Hepatic stellate cell (primary cell): ENCODE data around the gene CDHR1.
"Not testable (repeated sequence)": the region's sequence is repeated elsewhere in the genome, so short reads cannot be mapped to it uniquely, and the experiment has no call there.

Experiments used
- DNase-seq: peaks from one replicate; pipeline ENCODE4 v3.0.0; 2011; ENCODE audit warnings: low spot score

Gene CDHR1

DNA sequence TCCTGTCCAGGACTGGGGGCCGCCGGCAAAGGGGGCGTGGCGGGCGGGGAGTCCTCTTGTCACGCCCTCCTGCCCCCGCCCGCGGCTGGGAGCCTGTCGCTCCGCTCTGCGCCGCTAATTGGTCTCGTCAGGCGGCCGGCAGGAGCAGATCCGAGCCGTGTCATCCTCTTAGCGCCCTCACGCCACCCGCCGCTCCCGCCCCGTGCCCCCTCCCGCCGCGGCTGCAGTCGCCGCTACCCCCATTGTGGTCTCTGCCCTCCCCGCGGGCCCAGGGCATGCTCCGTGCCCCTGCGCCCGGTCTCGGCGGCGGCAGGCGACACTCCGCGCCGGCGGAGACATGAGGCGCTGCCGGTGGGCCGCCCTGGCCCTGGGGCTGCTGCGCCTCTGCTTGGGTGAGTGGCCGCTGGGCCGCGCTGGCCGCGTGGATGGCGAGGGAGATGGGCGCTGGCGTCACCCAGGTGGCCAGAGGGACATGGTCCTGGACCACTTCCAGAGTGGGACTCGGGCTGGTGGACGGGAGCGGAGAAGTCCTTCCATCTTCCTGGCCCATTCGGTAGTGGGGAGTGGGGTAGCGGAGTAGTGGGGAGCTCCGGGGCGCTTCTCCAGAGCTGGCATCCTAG, at the start of gene CDHR1:
Gene CDHR1 (plus strand): TSS at position 114 of the 620 bp plus-strand sequence. CDS start 224 bp downstream, at position 338.
- no peak for DNase-seq

DNA sequence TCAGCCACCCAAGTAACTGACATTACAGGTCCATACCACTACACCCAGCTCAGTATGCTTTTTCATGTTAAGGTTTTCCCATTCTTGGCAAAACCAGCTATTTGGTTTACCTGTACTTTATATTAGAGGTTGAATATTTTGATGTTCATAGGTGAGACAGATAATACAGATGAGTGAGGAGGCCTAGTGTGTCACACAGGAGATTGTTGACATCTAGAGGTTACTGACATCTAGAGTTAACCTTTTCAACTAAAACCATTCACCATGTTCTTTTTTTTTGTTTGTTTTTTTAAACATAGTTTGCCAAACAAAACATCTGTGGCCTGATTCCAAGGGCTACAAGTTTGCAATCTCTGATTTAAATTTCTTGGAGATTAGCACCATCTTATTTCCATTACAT, 47.0 kb upstream of the CDHR1 start:
- DNase-seq, result no peak

DNA sequence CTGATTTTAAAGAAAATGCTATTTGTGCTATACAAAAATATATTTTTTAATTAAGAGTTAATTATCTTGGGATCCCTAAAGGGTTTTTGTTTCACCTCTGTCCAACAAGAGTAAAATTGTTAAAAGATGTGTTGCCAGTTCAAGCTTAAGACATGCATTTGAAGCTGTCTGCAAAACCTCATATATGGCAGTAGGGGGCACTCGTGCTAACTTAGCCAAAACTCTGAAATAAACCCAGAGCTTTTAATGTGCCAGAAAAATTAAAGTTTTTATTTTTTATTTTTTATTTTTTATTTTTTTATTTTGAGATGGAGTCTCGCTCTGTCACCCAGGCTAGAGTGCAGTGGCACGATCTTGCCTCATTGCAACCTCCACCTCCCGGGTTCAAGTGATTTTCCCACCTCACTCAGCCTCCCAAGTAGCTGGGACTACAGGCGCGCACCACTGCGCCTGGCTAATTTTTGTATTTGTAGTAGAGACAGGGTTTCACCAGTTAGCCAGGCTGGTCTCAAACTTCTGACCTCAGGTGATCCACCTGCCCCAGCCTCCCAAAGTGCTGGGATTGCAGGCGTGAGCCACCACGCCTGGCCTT, 46.2 kb upstream of the CDHR1 start:
- DNase-seq, result peak; percentile 16

DNA sequence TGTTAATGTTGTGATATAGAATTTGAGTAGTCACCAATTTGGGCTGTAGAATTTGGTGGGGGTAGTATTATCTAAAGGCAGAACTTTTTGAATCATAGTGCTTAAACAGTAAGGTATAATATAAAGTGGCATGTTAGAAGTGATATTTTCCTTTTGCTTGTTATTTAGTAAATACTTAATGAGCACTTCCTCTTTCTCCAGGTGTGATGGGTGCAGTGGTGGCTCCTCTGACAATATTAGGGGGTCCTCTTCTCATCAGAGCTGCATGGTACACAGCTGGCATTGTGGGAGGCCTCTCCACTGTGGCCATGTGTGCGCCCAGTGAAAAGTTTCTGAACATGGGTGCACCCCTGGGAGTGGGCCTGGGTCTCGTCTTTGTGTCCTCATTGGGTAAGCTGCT, 44.5 kb upstream of the CDHR1 start:
- DNase-seq, result no peak

GRCh38 chr10:84152769-84153168, 41.6 kb upstream of the CDHR1 start:
- no peak for DNase-seq

DNA sequence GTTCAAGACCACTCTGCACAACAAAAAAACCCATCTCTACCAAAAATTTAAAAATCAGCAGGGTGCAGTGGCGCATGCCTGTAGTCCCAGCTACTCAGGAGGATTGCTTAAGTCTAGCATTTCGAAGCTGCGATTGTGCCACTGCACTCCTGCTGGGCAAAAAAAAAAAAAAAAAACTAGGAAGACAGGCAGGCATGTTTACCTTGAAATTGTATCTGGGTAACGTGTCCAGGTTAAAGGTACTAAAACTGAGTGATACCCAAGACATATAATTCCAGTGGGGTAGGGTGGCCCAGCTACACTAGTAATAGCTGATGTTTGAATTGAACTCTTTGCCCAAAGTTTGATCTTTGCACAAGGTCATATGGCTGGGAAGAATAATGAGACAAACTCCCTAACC, 38.8 kb upstream of the CDHR1 start:
- DNase-seq, result no peak

DNA sequence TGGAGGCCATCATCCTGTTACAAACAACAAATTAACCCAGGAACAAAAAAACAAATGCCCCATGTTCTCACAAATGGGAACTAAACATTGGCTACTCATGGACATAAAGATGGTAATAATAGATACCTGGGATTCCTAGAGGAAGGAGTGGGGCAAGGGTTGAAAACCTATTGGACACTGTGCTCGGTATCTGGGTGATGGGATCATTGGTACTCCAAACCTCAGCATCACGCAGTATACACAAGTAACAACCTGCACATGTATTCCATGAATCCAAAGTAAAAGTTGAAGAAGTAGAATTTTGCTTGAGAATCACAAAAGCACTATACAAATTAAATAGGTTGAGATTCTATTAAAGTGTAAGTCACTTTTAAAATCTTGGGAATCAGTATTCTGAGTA, 38.3 kb upstream of the CDHR1 start:
- DNase-seq, result no peak

DNA sequence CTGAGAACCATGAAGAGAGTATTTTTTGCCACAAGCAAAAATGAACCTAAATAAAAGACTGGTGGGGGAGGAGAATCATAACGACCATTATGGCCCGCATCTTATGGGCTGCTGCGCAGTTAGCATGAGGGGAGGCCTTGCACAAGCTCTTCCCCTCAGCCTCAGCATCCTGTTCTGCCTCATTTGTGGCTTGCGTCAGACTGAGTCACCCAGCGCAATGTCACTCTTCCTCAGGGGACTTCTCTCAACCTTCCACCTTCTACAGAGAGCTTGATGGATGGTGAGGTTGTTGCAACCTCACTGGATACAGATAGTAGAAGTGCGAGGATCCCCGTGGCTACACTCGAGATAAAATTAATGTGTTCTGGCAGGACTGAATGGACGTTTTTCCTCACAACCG, 37.6 kb upstream of the CDHR1 start:
- DNase-seq, result no peak

DNA sequence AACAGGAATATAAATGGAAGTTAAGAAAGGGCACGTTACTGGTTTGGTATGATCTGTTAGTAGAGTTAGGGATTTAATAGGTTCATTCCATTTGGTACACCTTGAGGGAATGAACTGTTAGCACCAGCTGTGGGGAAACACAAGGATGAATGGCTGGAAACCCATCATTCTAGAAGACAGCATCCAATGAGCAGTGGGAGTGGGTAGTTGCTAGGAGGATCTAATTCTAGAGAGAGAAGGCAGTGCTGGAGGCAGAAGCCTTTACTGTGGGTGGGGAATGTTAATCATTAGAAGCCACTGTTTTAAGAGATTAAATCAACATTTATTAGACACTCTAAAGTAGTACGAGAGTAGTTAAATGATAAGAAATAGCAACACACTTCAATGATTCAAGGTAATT, 36.3 kb upstream of the CDHR1 start:
- no peak for DNase-seq

- no peak for DNase-seq
Observed at GRCh38 chr10:84158550-84158949, 35.8 kb upstream of the CDHR1 start.

DNA sequence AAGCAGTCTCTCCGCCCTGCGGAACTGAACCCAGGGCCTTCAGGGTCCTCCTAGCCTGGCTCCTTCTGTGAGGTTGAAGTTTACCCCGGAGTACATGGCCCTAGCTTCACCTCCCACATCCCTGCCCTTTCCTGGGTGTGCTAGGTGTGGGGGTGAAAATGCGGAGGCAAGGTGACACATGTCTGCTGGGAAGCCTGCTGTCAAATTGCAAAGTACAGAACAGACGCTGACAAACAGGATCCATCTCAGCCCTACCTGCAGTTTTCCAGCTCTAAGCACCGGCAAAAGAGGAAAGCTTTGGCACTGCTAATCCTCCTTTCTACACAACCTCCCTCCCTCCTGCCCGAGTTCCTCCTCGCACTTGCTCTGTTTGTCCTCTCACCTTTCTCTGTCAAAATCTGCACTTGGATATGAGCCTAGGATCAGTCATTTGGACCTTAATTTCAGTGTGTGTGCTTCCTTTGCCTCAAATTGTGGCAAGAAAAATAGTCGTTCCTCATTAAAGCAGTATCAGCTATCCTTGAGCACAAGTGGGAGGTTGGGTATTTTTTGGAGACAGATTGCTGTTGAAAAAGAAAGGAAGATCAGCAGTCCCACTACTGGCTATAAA, 35.2 kb upstream of the CDHR1 start:
- no peak for DNase-seq

- no peak for DNase-seq
Observed at GRCh38 chr10:84160663-84161362, 33.5 kb upstream of the CDHR1 start.

DNA sequence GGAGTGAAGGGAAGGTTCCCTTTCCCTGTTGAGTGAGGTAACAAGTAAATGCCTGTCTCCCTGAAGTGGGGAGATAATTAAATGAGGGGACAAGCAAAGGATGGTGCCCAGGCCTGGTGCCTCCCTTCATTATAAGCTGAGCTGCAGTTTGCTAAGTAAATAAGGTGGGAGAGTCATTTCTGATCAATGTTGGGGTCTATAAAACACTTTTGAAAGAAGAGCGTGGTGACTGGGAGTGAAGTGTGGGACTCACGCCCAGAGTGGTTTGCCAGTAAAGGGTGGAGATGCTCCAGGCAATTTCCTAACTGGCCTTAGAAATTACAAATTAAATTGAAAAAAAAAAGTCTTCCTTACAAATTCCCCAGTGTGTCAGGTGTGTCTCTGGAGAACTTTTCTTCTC, 30.3 kb upstream of the CDHR1 start:
- no peak for DNase-seq

- no peak for DNase-seq
Observed at GRCh38 chr10:84164442-84164841, 29.9 kb upstream of the CDHR1 start.

DNA sequence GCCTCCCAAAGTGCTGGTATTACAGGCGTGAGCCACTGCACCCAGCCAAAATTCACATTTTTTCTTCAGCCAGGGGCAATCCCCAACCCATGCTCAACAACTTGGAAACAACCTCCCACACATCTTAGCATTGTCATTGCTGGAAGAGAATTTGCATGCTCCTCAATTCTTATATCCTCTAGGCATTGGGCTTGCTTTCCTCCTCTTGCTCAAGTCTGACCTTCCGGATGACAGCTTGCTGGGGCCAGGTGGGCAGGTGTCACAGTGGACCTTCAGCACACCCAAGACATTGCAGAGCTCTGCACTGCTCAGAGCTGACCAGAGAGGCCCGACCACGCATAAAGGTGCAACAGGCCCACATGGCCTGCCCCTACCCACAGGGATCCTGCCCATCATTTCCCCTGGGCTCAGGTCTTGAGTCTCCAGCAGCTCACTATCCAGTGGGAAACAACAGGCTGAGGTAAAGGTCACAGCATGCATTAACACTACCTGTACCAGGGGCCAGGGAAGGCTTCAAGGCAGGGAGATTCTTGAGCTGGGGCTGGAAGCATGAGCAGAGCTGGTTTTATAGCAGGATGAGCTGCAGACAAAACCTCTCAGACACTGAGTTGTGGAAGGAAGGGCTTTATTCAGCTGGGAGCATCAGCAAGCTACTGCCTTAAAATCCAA, 27.6 kb upstream of the CDHR1 start:
- DNase-seq, result no peak

DNA sequence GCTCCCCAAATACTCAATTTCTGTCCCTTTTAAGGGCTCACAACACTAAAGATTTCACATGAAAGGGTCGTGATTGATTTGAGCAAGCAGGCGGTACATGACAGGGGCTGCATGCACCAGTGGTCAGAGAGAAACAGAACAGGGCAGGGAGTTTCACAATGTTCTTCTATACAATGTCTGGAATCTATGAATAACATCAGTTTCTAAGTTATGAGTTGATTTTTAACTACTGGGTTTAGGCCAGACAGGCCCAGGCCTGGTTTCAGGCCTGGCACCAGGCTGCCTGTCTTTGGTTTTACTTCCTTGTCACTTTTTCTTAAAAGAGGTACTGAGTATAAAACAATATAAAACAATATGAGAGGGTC, 27.1 kb upstream of the CDHR1 start:
- not testable (repeated sequence) for DNase-seq

DNA sequence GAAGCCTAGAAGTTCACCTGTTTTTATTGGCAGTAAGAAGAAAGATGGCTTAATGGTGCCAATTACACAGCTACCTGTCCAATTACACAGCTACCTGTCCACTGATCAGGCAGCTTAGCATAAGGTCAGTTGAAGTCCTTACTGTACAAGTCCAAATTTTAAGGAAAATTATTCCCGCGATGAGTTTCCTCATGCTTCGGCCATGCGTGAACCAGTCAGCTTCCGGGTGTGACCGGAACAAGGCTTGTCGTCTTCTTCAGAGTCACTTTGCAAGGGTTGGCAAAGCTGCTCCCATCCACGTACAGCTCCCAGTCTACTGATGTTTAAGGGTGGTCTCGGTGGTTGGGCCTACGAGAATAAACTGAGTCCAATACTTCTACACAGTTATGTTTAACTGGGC, 26.0 kb upstream of the CDHR1 start:
- not testable (repeated sequence) for DNase-seq

- not testable (repeated sequence) for DNase-seq
Observed at GRCh38 chr10:84171237-84171636, 23.1 kb upstream of the CDHR1 start.

- not testable (repeated sequence) for DNase-seq
Observed at GRCh38 chr10:84171700-84172466, 22.5 kb upstream of the CDHR1 start.

DNA sequence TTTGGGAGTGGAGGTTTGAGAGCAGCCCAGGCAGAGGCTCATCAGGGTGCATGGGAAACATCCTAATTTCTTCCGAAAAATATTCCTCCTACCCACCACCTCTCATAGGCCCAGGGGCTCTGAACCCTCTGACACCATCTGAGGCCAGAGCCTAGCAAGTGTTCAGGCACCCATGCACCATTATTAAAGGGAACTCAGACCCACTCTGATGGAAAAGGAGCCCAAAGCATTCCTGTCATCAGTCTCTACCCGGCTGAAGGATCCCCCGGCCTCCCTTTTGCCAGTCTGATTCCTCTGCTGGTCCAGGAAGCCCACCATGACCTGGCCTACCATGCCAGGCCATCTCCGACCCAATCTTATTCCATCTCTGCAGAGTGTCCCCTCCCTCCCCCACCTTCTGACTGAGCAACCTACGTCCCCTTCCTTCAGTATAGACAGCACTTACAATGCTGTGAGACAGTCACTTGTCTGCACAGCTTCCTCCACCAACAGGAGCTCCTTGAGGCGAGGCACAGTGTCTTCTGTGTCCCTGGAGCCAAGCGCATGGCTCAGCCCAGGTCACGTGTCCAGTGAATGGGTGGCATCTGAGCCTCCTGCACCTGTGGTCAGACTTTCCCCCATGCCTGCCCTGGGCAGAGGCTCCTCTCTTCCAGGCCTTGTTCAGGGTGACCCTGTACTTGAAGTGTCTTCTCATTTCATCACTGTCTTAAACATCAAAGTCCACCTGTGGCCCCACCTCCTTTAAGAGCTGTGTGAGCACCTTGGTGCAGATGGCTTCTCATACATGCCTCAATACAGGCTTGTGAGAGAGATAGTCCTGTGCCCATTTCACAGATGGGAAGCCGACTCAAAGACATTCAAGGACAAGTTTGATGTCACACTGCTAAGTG, 21.6 kb upstream of the CDHR1 start:
- no peak for DNase-seq

- no peak for DNase-seq
Observed at GRCh38 chr10:84173501-84173929, 20.8 kb upstream of the CDHR1 start, which contains the start of gene GPR15LG. GPR15LG (plus strand) TSS chr10:84173801; CDS start chr10:84173852, 51 bp downstream.
